Measurements from ENCODE around the gene SEMA4A.
"Not testable (repeated sequence)": the region's sequence is repeated elsewhere in the genome, so short reads cannot be mapped to it uniquely, and the experiment has no call there.

SEMA4A gene

DNA sequence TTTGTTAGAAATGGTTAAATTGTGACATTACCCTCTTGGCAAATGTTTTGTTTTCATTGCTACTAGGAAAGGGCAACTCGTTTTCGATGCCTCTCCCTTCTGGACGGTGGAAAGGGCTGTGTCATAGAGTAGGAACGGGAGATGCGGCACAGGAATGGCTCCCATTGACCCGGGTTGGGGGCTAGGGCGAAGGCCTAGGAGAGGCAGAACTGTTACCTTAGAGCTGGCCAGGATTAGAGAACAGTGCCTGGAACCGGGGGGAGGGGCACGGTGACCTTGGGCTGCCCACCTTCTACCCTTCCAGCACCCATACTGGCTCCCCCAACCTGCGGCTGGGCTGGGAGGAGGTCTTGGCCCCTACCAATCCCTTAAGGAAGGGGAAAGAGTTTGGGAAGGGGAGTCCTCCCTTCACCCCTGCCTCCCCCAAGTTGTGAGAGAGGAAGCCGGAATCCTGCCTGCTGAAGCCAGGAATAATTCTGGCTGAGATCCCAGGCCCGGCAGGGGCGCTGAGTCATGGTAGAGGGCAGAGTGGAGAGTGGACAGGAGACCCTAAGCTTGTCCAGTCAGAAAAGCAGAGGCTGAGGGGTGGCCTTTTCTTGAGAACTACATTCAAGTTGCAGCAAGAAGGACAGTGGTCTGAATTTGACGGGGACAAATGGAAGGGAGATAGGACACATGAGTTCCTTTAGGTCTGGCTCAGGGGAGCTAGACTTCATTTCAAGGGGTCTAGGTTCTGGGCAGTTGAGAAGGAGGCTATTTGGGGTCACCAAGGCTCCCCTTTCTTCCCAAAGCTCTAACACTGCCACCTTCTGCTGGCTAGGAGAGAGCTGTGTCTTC lies 30.6 kb upstream of the SEMA4A start:
- Mint-ChIP-seq H3K36me3 (ENCODE audit: insufficient read depth) (peaks cover 94% of the 10 kb centered on the region), H3K4me1 (ENCODE audit: low read depth in 2 of 2) (peaks cover 53 to 58% of the 10 kb centered on the region in 2 donors), H3K27me3 (no peaks in the 10 kb centered on the region), H3K9me3 (no peaks in the 10 kb centered on the region), H3K4me3 (peak overlapping the region; percentile 20 to 66), H3K27ac (peak overlapping the region; percentile 93 to 97)
- DNase-seq (no peak), ATAC-seq (replicated peaks) (no peak)

- ATAC-seq (replicated peaks) (no peak), DNase-seq (no peak)
- Mint-ChIP-seq H3K9me3 (no peaks in the 10 kb centered on the region), H3K4me3 (peak overlapping the region; percentile 46 to 66), H3K4me1 (ENCODE audit: low read depth in 2 of 2) (peaks cover 55 to 57% of the 10 kb centered on the region in 2 donors), H3K27ac (peak overlapping the region; percentile 93 to 97), H3K36me3 (ENCODE audit: insufficient read depth) (peaks cover 94% of the 10 kb centered on the region), H3K27me3 (no peaks in the 10 kb centered on the region)
Measured at GRCh38 chr1:156123356-156124196, 29.8 kb upstream of the SEMA4A start.

- no peaks in the 10 kb centered on the region for H3K27me3 Mint-ChIP-seq
- H3K4me3 Mint-ChIP-seq, result peak overlapping the region; percentile 50 to 66
- H3K4me1 Mint-ChIP-seq (ENCODE audit: low read depth in 2 of 2), result peaks cover 65% of the 10 kb centered on the region in 2 donors
- H3K9me3 Mint-ChIP-seq, result no peaks in the 10 kb centered on the region
- DNase-seq, result peak; percentile 52 to 62 (median 53)
- H3K27ac Mint-ChIP-seq, result peak overlapping the region; percentile 93 to 97
- peak; percentile 45 for ATAC-seq (replicated peaks)
- H3K36me3 Mint-ChIP-seq (ENCODE audit: insufficient read depth), result peaks cover 94% of the 10 kb centered on the region
Measured at GRCh38 chr1:156124557-156125483, 28.6 kb upstream of the SEMA4A start.

DNA sequence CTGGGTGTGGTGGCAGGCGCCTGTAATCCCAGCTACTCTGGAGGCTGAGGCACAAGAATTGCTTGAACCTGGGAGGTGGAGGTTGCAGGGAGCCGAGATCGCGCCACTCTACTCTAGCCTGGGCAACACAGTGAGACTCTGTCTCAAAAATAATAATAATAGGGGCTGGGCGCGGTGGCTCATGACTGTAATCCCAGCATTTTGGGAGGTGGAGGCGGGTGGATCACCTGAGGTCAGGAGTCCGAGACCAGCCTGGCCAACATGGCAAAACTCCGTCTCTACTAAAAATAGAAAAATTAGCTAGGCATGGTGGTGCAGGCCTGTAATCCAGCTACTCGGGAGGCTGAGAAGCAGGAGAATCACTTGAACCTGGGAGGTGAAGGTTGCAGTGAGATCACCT lies 27.8 kb upstream of the SEMA4A start:
- ATAC-seq (replicated peaks), result not testable (repeated sequence)

DNA sequence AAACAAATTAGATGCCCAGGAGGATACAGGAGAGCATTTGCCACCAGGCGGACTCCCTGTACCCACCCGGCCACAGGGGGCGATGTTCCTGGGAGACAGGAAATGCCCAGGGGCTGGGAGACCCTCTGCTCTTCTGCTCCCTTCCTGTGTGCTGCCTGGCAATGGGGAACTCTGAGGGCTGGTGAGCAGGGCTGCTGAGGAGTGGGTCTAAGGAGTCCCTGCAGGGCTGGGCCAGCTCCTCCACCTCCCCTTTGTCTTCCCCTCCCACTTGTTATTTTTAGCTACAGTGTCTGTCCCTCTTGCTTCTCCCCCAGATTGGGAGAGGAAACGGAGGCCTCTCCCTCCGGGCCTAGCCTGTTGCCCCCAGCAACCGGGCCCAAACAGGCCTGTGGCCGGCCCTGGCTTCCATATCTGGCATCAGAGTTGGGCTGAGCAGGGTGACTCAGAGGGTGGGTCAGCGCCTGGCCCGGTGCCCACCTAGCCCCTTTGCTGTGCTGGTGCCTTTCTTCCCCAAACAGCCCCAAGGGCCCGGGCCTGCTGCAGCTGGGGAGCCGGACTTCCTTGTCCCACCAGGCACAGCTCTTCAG lies 27.2 kb upstream of the SEMA4A start:
- Mint-ChIP-seq H3K4me3 (peak overlapping the region; percentile 21 to 46), H3K27me3 (no peaks in the 10 kb centered on the region), H3K36me3 (ENCODE audit: insufficient read depth) (peaks cover 98% of the 10 kb centered on the region), H3K9me3 (no peaks in the 10 kb centered on the region), H3K27ac (peak overlapping the region; percentile 93 to 97), H3K4me1 (ENCODE audit: low read depth in 2 of 2) (peaks cover 68% of the 10 kb centered on the region in 2 donors)
- ATAC-seq (replicated peaks) (peak; percentile 31), DNase-seq (peak; percentile 54 to 68 (median 64))

More for the DNA sequence above, 27.8 kb upstream of the SEMA4A start:
- H3K4me1 Mint-ChIP-seq (ENCODE audit: low read depth in 2 of 2), result peaks cover 68% of the 10 kb centered on the region in 2 donors
- H3K9me3 Mint-ChIP-seq, DNase-seq, H3K27me3 Mint-ChIP-seq: not testable (repeated sequence)
- H3K36me3 Mint-ChIP-seq (ENCODE audit: insufficient read depth), result peaks cover 95% of the 10 kb centered on the region
- H3K27ac Mint-ChIP-seq, result peak overlapping the region; percentile 93 to 97
- H3K4me3 Mint-ChIP-seq, result peak overlapping the region; percentile 20 to 66

DNA sequence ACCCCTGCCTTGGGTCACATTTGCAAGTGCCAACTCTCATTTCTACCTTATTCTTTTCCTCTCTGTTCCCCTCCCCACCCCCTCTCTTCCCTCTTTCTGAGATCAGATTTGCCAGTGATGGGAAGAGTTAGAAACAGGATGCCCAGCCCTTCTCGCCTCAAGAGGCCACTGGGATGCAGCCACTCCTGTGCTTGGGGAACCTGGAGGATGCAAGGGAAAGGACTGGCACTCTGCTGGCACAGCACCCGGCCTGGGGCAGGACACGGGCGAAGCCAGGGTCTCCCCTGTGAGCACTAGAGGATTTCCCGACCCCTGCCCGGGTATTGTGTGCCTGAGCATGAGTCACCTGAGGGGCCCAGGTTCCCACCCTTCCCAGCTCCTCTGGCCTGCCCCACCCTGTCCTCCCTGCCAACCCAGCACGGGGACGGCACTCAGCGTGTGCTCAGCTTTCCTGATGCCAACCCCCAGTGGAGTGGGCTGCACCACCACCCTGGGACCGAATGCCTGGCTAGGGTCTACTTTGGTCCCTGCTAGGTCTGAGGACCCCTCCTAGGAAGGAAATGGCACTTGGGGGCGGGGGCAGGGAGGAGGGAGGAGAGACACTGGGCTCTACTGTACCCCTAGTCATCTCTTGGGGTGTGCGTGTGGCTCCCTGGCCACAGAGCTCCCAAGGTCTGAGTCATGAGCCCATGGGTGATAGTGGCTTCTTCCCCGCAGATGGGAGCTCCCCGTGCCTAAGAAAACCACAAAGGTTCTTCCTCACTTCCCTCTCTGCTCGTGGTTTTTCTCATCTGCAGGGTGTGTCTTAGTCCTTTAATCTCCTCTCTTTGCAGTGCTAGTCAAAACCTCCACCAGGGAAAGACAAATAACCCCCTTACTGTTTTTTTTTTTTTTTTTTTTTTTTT lies 26.5 kb upstream of the SEMA4A start:
- Mint-ChIP-seq H3K4me3 (peak overlapping the region; percentile 21 to 46), H3K36me3 (ENCODE audit: insufficient read depth) (peaks cover 98% of the 10 kb centered on the region), H3K9me3 (no peaks in the 10 kb centered on the region), H3K27me3 (no peaks in the 10 kb centered on the region), H3K27ac (peak overlapping the region; percentile 93 to 97), H3K4me1 (ENCODE audit: low read depth in 2 of 2) (peaks cover 68% of the 10 kb centered on the region in 2 donors)
- peak; percentile 69 for ATAC-seq (replicated peaks)
- DNase-seq, result peak; percentile 65 to 75 (median 72)

GRCh38 chr1:156128308-156128653 lies 25.1 kb upstream of the SEMA4A start:
- ATAC-seq (replicated peaks), result no peak
- Mint-ChIP-seq H3K36me3 (ENCODE audit: insufficient read depth) (peaks cover 100% of the 10 kb centered on the region), H3K4me3 (peak overlapping the region; percentile 21 to 46)

GRCh38 chr1:156128654-156129597 lies 24.5 kb upstream of the SEMA4A start:
- Mint-ChIP-seq H3K36me3 (ENCODE audit: insufficient read depth) (peaks cover 100% of the 10 kb centered on the region), H3K27me3 (no peaks in the 10 kb centered on the region), H3K27ac (peak overlapping the region; percentile 93 to 97), H3K9me3 (no peaks in the 10 kb centered on the region), H3K4me1 (ENCODE audit: low read depth in 2 of 2) (peaks cover 53 to 54% of the 10 kb centered on the region in 2 donors), H3K4me3 (peak overlapping the region; percentile 34 to 46)
- DNase-seq, result no peak
- ATAC-seq (replicated peaks), result no peak

More at GRCh38 chr1:156128308-156128653, 25.1 kb upstream of the SEMA4A start:
- Mint-ChIP-seq H3K9me3 (no peaks in the 10 kb centered on the region), H3K27ac (peak overlapping the region; percentile 93 to 97), H3K27me3 (no peaks in the 10 kb centered on the region), H3K4me1 (ENCODE audit: low read depth in 2 of 2) (peaks cover 59 to 60% of the 10 kb centered on the region in 2 donors)
- DNase-seq, result no peak

DNA sequence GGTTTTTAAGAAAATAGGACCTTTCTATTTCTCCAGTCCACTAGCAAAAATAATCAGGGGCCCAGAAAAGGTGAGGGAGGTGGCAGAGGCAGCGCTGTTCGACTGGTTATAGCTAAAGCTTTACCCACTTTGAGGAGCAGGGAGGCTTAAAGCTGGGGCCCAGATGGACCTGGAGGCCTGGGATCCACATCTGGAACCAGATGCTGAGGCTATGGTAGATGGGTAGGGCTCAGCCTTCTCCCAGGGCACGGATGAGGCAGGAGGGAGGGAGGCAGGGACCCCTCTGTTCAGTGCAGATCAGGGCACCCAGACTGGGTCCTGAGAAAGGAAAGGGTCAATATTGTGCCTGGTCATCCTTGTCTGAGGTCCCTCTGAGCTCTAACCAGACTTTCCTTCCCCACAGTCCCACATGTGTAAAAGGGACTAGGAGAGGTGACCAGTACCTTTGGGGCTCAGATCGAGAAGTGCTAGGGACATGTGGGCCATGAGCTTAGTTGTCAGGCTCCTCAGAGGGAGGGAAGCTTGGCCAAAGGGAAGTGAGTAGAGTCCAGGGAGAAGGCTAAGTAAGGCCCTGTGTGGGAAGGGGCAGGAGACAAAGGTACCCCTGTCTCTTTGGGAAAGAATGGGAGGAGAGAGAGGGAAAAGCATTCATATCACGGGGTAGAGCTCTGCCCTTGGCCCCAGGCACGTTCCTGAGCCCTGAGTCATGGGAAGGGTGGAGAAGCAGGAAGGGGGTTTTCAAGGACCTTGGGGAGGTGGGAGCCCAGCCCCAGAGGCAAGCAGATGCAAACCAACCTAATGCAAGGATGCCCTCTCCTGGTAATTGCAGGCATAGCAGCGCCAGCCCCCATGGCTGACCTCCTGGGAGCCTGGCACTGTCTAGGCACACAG lies 23.5 kb upstream of the SEMA4A start:
- Mint-ChIP-seq H3K27me3 (no peaks in the 10 kb centered on the region), H3K4me3 (peak overlapping the region; percentile 34 to 46), H3K27ac (peak overlapping the region; percentile 63 to 97), H3K36me3 (ENCODE audit: insufficient read depth) (peaks cover 100% of the 10 kb centered on the region), H3K9me3 (no peaks in the 10 kb centered on the region), H3K4me1 (ENCODE audit: low read depth in 2 of 2) (peaks cover 45% of the 10 kb centered on the region in 2 donors)
- ATAC-seq (replicated peaks) (peak; percentile 8), DNase-seq (peak; percentile 71 to 82 (median 75))

DNA sequence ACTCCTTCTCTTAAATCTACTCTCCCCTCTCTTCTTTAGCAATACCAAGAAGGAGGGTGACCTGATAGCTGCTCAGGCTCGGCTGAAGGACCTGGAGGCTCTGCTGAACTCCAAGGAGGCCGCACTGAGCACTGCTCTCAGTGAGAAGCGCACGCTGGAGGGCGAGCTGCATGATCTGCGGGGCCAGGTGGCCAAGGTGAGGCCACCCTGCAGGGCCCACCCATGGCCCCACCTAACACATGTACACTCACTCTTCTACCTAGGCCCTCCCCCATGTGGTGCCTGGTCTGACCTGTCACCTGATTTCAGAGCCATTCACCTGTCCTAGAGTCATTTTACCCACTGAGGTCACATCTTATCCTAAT lies 22.8 kb upstream of the SEMA4A start:
- H3K4me1 Mint-ChIP-seq (ENCODE audit: low read depth in 2 of 2), result peaks cover 39 to 40% of the 10 kb centered on the region in 2 donors
- H3K27ac Mint-ChIP-seq, result peak overlapping the region; percentile 63 to 97
- no peaks in the 10 kb centered on the region for H3K9me3 Mint-ChIP-seq
- no peak for ATAC-seq (replicated peaks)
- H3K27me3 Mint-ChIP-seq, result no peaks in the 10 kb centered on the region
- peak overlapping the region in 1 of 2 donors; percentile 46 for H3K4me3 Mint-ChIP-seq
- DNase-seq, result no peak
- peaks cover 100% of the 10 kb centered on the region for H3K36me3 Mint-ChIP-seq (ENCODE audit: insufficient read depth)

Measured in effector memory CD8-positive, alpha-beta T cell (primary cell).